SK-N-DZ (cell line): ENCODE data around the gene FBXO46.
"Not testable (repeated sequence)": the region's sequence is repeated elsewhere in the genome, so short reads cannot be mapped to it uniquely, and the experiment has no call there.

ENCODE experiments used
- DNase-seq: peaks from one replicate; pipeline ENCODE4 v3.0.0-alpha.2; 2015; ENCODE audit warnings: low spot score

FBXO46 gene

GRCh38 chr19:45766869-45767346, 36.2 kb upstream of the FBXO46 start:
- no peak for DNase-seq

DNA sequence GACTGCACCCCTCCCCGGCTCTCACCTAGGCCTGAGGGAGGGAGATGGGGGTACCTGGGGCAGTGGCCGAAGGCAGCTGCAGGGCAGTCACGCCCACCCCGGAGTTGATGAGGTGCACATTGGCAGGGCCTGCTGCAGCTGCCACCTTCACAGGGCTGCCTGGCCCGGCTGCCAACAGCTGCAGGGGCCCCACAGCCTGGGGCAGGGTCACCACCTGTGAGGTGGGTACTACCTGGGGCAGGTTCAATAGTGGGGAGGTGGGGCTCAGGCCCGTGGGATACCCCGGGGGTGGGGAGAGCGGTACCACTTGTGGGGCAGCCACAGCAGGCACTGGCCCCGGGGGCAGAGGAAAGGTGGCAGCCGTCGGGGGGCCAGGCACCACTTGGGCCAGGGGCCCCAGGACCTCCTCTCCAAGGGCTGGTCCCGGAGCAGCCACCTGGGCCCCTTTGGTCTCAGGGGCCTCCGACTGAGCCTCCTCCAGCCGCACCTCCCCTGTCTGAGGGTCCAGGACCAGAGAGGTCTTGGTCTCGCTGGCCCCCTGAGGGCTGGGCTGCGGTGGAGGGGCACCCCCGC, 35.7 kb upstream of the FBXO46 start:
- no peak for DNase-seq

DNA sequence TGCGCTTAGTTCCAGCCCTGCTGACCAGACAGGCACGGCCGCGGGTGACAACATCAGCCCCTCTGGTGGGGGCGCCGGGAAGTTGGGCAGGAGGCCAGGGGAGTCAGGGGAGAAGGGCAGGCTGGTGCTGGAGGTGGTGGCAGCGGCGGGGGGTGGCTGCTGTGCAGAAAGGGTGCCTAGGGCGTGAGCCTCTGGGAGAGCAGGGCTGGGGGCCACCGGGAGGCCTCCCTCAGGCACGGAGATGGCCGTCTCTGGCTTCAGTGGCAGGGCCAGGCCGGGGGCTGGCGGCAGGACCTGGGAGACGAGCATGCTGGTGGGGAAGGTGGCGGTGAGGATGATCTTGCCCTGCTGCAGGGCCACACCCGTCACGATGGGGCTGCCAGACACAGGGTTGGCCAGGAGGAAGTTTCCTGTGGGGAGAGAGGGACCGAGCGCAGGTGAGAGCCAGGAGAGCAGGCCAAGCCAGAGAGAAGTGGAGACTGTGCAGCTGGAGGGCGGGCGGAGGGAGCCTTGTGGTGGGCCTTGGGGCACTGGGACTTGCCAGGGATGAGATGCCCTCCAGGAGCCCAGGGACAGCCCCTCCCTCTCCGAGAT, 35.1 kb upstream of the FBXO46 start:
- DNase-seq = no peak

DNA sequence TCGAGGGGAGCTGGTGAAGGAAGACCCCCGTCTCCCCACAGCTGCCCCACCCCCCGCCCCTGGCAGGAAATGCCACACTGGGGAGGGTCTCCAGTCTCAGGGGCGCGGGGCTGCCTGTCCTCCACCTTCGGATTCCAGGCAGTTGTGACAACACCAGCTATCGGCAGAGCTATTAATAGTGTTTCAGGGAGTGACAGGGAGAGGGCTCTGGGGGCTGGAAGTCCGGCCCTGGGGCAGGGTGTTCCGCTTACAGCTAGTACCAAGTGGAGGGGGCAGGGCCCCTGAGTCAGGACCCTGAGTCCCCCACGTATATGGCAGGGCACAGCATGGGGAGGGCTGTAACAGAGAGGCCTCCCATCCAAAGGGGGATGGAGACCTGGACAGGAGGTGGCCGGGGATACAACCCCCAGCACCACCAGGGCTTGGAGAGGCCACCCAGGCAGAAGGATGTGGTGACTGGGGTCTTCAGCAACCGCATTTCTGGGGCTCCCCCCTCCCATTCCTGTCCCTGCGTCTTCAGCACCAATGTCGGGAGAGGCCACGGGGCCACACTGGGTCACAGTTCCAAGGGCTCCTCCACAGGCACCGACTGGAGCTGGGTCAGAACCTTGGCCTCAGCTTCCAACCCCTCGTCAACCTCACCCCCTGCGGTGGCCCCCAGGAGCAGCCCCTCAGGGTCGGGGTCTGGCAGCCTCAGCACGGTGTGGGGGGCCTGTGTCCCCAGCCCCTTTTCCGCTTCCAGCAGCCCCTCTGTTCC, 34.4 kb upstream of the FBXO46 start:
- DNase-seq = no peak

GRCh38 chr19:45764475-45764874, 33.8 kb upstream of the FBXO46 start:
- DNase-seq = no peak

- DNase-seq = no peak
Observed at GRCh38 chr19:45763691-45764294, 33.1 kb upstream of the FBXO46 start.

DNA sequence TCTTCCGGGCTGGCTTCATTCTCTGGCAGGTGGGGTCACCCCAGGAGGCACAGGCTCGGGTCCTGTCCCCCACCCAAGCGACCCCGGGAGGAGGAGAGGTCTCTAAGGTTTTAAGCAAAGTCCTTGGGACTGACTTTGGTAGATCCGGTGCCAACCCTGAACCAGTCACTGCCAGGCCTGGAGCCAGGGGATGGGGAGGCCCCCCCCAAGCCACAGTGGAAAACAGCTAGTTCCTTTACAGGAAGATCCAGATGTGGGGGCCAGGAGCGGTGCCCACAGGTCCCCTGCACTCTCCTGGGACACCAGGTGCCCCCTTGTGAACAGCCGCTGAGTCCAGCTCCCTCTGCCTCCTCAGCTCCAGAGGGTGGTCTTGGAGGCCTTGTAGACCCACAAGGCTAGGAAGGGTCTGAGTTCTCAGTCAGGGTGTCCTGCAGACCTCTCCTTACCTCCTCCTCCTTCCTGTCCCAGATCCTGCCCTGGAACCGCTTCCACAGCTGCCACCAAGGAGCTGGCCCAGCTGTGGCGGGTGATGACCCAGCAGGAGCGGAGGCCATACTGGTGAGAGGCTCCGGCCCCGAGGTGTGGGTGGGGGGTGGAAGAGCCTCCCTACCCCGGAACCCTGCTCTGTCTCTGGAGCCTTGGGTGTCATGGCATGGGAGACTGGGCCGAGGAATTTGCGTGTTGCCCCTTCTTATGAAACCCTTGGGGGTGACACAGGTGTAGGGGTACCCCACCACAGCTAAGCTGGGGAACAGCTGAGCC, 32.4 kb upstream of the FBXO46 start:
- no peak for DNase-seq

DNA sequence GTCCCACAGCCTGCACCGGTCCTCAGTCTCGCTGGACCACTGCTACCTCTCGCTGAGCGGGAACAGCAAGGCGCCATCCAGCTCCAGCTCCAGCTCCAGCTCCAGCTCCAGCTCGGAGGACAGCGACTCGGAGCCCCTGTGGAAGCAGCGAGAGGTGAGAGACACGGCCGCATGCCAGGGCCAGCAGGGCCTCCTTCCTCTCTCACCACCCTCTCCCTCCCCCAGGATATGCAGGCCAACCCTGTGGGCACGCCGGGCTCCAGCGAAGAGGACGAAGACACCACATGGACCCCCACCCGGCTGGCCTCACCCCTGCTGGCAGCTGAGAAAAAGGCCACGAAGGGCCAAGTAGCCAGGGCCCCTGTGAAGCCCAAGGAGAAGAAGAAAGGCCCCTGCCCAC, 31.0 kb upstream of the FBXO46 start:
- DNase-seq = no peak

DNA sequence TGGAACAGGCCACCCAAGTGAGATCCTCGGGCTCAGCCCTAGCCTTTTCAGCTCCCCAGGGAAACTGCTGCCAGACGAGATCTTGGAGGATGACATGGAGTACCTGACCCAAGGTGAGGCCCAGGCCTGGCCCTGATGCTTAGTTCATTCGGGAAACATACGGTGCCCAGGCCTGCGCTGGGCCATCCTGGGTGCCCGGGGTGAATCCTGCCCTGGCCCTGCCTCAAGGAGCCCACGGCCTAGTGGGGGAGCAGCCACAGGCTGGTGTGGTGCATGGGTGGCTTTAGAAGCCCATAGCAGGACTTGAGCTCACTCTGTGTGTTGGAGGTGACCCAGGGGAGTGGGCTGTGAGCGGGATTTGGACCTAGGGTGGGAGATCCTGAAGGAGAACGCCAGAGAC, 28.2 kb upstream of the FBXO46 start:
- no peak for DNase-seq

- DNase-seq = no peak
Observed at GRCh38 chr19:45757695-45758094, 27.0 kb upstream of the FBXO46 start.

GRCh38 chr19:45754323-45754722, 23.6 kb upstream of the FBXO46 start:
- no peak for DNase-seq

DNA sequence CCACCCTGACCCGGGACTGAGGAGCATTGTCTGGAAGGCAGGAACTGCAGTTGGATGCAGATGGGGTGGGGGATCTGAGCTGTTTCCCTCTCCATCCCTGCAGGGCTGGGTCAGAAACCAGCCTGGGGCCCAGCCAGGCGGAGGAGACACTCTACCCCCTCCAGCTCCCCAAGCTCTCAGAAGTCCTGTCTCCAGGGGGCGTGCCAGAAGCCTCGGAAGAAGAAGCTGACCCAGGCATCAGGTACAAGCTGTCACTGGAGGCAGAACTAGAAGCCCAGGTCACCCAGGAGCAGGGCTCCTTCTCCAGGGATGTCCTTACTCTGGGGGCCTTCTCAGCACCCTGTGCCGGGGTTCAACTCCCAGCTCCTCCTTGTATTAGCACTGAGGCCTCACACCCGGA, 22.9 kb upstream of the FBXO46 start:
- no peak for DNase-seq

DNA sequence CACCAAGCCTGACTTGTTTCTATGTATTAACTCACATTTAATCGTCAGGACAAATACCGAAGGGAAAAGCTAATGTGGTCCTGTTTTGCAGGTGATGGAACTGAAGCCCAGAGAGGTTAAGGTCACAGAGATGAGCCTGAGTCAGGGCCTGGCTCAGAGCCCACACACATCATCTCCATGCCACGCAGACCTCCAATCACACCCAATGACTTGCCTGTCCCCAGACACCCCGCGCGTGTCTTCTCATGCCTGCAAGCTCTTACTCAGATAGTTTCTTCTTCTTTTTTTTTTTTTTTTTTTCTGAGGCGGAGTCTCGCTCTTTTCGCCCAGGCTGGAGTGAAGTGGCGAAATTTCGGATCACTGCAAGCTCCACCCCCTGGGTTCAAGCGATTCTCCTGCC, 21.9 kb upstream of the FBXO46 start:
- no peak for DNase-seq

DNA sequence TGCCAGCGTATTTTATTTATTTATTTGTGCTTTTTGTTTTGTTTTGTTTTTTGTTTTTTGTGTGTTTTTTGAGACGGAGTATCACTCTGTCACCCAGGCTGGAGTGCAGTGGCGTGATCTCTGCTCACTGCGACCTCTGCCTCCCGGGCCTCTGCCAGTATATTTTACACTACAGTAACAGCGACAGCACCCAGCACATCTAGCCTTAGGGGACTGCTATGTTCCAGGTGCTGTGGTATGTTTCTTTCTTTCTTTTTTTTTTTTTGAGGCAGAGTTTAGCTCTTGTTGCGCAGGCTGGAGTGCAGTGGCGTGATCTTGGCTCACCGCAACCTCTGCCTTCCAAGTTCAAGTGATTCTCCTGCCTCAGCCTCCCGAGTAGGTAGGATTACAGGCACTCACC, 20.8 kb upstream of the FBXO46 start:
- DNase-seq = not testable (repeated sequence)

DNA sequence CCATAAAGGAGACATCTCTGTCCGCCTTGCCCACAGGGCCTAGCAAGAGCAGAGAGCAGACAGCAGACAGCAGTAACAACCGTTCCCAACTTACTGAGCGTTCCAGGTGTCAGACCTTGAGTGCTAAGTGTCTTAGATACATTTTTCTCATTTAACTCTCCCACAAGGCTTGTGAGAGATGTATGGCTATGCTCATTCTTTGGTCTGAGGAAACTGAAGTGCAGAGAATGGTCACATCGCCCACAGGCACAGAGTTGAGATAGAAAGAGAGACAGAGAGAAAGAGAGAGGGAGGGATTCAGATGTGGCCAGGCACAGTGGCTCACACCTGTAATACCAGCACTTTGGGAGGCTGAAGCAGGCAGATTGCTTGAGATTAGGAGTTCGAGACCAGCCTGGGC, 16.8 kb upstream of the FBXO46 start:
- no peak for DNase-seq

GRCh38 chr19:45746866-45747265, 16.2 kb upstream of the FBXO46 start:
- no peak for DNase-seq

- no peak for DNase-seq
Observed at GRCh38 chr19:45745606-45746005, 14.9 kb upstream of the FBXO46 start.

- no peak for DNase-seq
Observed at GRCh38 chr19:45742969-45743368, 12.3 kb upstream of the FBXO46 start.

DNA sequence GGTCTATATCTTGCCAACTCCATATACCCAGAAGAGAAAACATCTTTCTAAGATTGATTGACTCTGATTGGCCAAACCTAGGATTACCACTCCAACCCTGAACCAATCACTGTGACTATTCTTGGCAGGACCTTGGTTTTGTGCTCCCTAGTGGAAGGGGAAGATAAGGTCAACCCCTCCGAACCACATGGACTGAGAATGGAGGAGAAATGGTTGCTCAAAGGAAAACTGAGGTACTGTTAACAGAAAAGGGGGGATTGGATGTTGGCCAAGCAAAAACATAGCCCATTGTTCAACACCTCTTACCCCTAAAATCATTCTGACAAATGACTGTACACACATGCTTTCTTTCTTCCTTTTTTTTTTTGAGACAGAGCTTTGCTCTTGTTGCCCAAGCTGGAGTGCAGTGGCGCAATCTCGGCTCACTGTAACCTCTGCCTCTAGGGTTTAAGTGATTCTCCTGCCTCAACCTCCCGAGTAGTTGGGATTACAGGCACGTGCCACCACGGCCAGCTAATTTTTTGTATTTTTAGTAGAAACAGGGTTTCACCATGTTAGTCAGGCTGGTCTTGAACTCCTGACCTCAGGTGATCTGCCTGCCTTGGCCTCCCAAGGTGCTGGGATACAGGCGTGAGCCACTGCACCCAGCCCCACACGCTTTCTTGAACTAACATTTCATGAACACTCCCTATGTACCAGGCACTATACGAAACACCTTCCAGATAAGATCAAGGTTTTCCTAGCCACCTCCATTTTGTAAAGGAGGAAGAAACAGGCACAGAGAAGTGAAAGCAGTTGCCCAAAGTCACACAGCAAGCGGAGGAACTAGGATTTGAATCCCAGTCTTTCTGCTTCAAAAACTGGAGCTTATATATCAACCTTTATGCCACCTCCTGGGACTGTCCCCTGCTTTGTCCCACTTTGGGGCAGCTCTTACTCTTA, 9.1 kb upstream of the FBXO46 start:
- no peak for DNase-seq

GRCh38 chr19:45733160-45733810, 2.6 kb upstream of the FBXO46 start, which contains the start of gene MEIOSIN:
Gene MEIOSIN (plus strand): TSS chr19:45733439. CDS start chr19:45735377, 1,938 bp downstream.
- DNase-seq = no peak
